GM18508 (cell line): Measurements from ENCODE around the gene ANXA1.

Experiments used
- ATAC-seq: cut with Tn5 transposase; IDR thresholded peaks from one replicate; pipeline ENCODE4 v1.9.1; 2021; ENCODE audit warnings: moderate number of reproducible peaks; ENCODE audit not compliant: insufficient read depth, unreplicated experiment

Gene ANXA1

DNA sequence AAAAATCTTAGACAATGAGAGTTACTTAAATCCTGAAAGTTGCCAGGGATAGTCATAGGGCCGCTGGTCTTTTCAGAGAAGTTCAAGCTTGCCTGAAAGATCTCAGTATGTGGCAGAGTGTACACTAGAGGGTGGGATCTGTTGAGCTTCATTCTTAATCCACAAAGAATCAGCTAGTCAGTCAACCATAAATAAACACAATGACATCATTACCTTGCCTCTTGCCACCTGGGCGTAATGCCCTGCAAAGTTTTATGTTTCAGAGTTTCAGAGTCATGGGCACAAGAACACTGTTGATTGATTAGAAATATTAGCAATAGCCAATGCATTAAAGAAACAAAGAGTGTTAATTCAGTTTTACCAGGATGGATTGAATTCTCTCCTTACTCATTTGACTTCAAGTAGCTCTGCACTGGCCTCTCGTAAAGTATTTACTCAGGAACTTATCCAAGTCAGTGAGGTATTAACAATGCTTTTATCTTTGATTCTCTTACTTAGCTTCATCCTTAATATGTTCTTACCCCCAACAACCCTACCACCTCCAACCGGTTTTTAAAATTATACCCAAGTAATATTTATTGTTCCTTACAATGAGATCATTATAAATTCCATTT is 14.3 kb upstream of the ANXA1 start:
- no peak for ATAC-seq

- no peak for ATAC-seq
These were observed 13.8 kb upstream of the ANXA1 start for GRCh38 chr9:73137914-73138313.

- no peak for ATAC-seq
These were observed 13.1 kb upstream of the ANXA1 start for GRCh38 chr9:73138516-73138915.

DNA sequence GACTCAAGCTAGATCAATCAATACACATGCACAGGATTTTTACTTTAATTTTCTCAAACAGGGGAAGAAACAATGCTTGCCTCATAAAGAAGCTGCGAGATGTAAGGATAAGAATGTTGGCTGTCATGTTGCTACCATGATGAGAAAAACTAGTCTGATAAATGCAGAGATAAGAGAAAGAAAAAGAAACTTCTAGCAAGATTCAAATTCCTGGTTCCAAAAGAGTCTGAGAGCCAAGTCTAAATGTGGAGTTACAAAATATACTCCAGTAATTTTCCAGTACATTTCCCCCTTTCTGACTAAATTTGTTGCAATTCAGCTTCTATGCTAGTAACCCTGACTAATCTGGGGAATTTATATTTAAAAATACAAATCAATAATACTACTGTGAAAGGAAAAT is 10.4 kb upstream of the ANXA1 start:
- no peak for ATAC-seq

DNA sequence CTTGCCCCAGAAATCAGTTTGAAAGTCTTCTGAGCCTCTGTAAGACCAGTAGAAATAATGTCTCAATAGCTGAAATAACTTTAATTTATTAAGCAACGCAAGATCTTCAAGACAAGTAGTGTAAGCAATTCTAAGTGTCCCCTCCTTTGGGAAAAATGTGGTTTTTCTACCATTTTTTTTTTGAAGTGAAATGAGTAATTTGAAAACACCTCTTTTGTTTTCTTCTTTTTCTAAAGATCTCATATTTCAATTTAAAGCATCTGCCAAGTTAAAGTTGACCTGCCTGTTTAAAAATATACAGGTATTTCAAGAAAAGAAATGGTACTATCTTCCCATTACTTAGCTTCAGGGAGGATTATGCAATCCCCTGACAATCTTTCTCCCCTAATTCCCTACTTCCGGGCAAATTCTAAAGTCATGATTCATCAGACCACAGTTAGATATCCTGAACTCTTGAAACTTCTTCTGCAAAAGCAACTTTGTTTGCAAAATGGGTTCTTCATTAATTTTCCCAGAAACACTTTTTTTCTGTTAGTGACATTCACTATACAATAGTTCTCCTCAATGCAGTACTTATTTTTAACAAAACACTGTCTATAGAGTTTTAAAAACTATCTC is 7.8 kb upstream of the ANXA1 start:
- no peak for ATAC-seq

DNA sequence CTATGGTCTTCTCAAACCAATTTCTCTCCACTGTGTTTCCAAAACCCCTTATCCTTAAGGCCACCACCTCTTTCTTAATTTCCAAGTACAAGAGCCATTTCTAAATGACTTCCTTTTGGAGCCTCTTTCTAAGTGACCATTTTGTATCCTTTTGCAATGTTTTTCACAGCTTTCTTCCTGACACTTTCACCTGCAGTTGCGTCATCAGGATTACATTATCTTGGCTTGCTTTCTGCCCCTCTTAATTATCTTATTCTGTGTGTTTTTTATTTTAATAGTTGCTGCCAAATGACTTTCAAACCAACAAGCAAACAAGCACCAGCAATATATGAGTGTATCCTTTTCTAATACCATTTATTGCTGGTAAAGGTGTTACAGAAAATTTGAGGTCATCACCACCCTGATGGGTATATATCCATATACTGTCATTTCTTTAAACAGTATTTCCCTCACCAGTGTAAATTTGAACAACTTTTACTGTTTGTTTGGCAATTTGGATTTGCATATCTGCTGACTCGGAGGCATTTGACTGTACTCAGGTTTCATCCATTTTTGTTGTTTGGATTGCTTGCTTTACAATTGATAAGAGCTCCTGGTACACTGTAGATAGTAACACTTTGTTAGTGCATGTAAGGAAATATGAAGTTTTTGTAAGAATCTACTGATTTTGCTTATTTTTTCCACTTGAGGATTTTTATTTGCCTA is 5.4 kb upstream of the ANXA1 start:
- ATAC-seq = no peak

- ATAC-seq = no peak
These were observed 3.2 kb upstream of the ANXA1 start for GRCh38 chr9:73148447-73148937.

GRCh38 chr9:73149371-73150067 is 2.1 kb upstream of the ANXA1 start:
- peak; percentile 71 for ATAC-seq

DNA sequence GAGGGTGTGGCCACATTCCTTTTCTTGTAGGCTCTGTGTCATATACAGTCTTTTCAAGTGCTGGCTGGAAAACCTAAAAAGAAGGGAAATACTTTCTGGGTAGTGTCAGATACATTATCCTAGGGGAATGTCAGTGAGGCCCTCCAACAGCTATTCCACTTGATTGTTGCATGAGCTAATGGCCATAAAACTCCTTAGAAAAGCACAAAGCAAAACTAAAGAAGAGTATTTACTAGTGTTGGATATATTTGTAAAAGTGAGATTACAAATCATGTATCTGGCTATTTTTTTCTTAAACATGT is 829 bp downstream of the ANXA1 start:
- ATAC-seq = no peak

- ATAC-seq = peak; percentile 71
These were observed 1.3 kb downstream of the ANXA1 start for GRCh38 chr9:73152953-73153352.

- no peak for ATAC-seq
These were observed 2.1 kb downstream of the ANXA1 start for GRCh38 chr9:73153793-73154227.

DNA sequence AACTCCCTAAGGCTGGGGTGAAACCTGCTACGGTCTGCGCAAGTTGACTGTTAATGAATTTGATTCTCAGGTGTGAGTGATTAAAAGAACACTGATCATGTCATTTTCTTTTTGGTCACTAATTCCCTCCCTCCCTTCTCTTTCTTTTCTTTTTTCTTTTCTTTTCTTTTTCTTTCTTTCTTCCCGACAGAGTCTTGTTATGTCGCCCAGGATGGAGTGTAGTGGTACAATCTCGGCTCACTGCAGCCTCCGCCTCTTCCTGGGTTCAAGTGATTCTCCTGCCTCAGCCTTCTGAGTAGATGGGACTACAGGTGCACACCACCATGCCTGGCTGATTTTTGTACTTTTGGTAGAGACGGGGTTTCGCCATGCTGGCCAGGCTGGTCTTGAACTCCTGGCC is 2.6 kb downstream of the ANXA1 start:
- no peak for ATAC-seq

- ATAC-seq = no peak
These were observed 3.1 kb downstream of the ANXA1 start for GRCh38 chr9:73154722-73155121.

GRCh38 chr9:73155377-73155776 is 3.7 kb downstream of the ANXA1 start:
- ATAC-seq = no peak

DNA sequence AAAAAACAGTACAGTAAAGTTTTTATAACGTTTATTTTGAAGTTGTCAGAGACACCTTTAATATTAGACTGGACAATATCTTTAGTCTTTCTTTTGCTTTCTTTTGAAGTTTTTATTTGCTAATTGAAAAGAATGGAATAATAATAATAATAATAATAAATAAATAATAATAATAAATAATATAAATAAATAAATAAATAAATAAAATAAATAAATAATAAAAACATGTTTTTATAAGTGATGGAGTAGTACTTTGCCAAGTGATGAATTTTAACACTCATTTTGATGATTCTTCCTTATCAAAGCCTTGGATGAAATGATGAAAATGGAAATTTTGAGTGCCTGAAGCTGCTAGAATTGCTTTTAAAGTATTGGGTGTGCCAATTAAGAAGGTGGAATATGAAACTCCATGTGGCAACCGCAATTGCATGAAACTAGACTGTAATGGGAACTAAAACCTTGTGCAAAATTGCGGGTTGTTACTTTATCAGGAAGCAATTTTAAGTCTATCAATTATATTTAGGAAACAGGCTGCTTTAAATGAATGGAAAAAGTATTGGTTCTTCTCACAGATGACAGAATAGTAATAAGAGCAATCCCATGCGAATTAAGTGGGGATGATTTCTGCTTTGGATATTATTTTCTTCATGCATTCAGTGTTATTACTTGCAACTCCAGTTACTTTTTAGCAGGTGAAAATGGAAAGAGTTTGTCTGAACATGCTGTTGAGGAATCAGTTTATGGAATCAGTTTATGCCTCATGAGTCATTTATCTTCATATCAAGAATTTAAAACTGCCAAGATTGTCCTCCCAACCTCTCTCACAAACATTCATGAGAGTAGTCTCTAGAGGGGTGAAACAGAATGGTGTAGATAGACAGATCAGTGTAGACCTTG is 4.6 kb downstream of the ANXA1 start:
- ATAC-seq = no peak

DNA sequence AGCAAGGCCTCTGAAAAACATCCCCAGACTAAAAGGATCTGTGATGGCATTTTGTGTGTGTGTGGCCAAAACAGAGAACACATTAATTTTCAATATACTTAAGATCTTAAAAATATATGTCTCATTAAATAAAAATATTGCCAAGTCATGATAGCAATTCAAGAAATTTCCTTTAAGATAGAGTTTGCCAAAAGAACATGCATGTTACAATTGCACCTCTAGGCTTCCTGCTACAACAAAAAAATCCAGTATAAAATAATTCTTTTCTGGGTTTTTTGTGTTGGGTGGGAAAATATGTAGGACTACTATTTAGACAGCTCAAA is 5.2 kb downstream of the ANXA1 start:
- no peak for ATAC-seq

GRCh38 chr9:73157811-73158210 is 6.1 kb downstream of the ANXA1 start:
- no peak for ATAC-seq

DNA sequence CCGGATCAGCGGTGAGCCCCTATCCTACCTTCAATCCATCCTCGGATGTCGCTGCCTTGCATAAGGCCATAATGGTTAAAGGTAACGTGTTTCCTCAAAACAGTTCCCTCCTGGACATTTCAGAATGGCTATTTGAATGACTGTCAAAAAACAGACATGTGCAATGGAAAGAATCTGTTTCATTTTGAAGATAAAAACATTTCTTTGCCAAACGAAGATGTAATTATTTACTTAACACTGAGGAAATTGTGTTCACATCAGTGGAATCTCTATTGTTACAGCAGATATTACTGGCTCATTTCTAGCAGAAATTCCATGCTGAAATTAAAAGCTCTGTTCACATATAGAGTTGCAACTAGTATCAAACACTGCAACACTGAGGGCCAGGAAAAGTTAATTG is 7.1 kb downstream of the ANXA1 start:
- ATAC-seq = no peak

GRCh38 chr9:73160868-73161267 is 9.2 kb downstream of the ANXA1 start:
- no peak for ATAC-seq

- ATAC-seq = no peak
These were observed 11.5 kb downstream of the ANXA1 start for GRCh38 chr9:73162987-73163768.
